Smooth muscle cell (in vitro differentiated cells): ENCODE measurements around the gene PACRG. TPM values are rescaled to one million over a fixed set of nuclear protein-coding genes. Genes with fewer than 3 reads are reported as not detected.

ENCODE experiments used
- DNase-seq: peaks from one replicate; lab custom pipeline; 2025; ENCODE audit not compliant: unreplicated experiment; lab: John Stamatoyannopoulos, UW
- H2AFZ ChIP-seq: fragments of 200-600 bp; sonication (generic); 2 replicates; pipeline ENCODE4 v1.6.0; 2016; ENCODE audit warnings: antibody characterized with exemption, low read depth, mild to moderate bottlenecking
- H3F3A ChIP-seq: fragments of 200-600 bp; sonication (generic); 2 replicates; pipeline ENCODE4 v1.6.0; 2017; ENCODE audit warnings: antibody characterized with exemption, low read depth
- H3K27ac ChIP-seq: fragments of 200-600 bp; sonication (generic); 2 replicates; pipeline ENCODE4 v1.5.1; 2016; ENCODE audit warnings: low read depth, mild to moderate bottlenecking
- H3K27me3 ChIP-seq: fragments of 200-600 bp; sonication (generic); 2 replicates; pipeline ENCODE4 v1.6.1; 2016; ENCODE audit warnings: low read depth, mild to moderate bottlenecking
- H3K36me3 ChIP-seq: fragments of 200-600 bp; sonication (generic); 2 replicates; pipeline ENCODE4 v1.5.1; 2016; ENCODE audit warnings: low read depth
- H3K4me1 ChIP-seq: fragments of 200-600 bp; sonication (generic); 2 replicates; pipeline ENCODE4 v1.5.1; 2016; ENCODE audit warnings: low read depth
- H3K4me2 ChIP-seq: fragments of 200-600 bp; sonication (generic); 2 replicates; pipeline ENCODE4 v1.6.0; 2016; ENCODE audit warnings: mild to moderate bottlenecking
- H3K4me3 ChIP-seq: fragments of 200-600 bp; sonication (generic); 2 replicates; pipeline ENCODE4 v1.5.1; 2016; ENCODE audit warnings: mild to moderate bottlenecking
- H3K79me2 ChIP-seq: fragments of 200-600 bp; sonication (generic); 2 replicates; pipeline ENCODE4 v1.6.0; 2016; ENCODE audit warnings: low read depth, mild to moderate bottlenecking
- H3K9ac ChIP-seq: fragments of 200-600 bp; sonication (generic); 2 replicates; pipeline ENCODE4 v1.6.0; 2016; ENCODE audit warnings: low read depth
- H3K9me3 ChIP-seq: fragments of 200-600 bp; sonication (generic); replicated peaks from 2 replicates; pipeline ENCODE4 v1.5.1; 2016; ENCODE audit warnings: low read depth
- H4K20me1 ChIP-seq: fragments of 200-600 bp; sonication (generic); 2 replicates; pipeline ENCODE4 v1.6.0; 2016; ENCODE audit warnings: low read depth
- WGBS: methylation state at CpG from one replicate; pipeline ENCODE4 v1.1.7; 2016; ENCODE audit warnings: low lambda C conversion rate; 5-methylcytosine and 5-hydroxymethylcytosine counted together
- polyA plus RNA-seq: library from polyadenylated mRNA; unstranded; fragments of >200 nt; fragmentation: Nextera tagmentation; extraction: Ambion mirVana; gene quantifications from 2 replicates; pipeline ENCODE4 v1.2.1, GENCODE V29; 2016
- total RNA-seq: library from RNA; depleted of rRNA; stranded (reverse); fragments of >200 nt; gene quantifications from 2 replicates; pipeline ENCODE4 v1.2.3, GENCODE V29; 2014
- TF ChIP-seq, protein P1 (sequence below): fragments of 200-600 bp; sonication (generic); IDR thresholded peaks from 2 replicates; pipeline ENCODE4 v1.5.1; 2017; ENCODE audit warnings: borderline replicate concordance, mild to moderate bottlenecking, antibody characterized with exemption; ENCODE audit not compliant: insufficient read depth, poor library complexity, severe bottlenecking

The PACRG gene
- total and polyA plus RNA-seq, 2 experiments from 2014 or later, result not detected

DNA sequence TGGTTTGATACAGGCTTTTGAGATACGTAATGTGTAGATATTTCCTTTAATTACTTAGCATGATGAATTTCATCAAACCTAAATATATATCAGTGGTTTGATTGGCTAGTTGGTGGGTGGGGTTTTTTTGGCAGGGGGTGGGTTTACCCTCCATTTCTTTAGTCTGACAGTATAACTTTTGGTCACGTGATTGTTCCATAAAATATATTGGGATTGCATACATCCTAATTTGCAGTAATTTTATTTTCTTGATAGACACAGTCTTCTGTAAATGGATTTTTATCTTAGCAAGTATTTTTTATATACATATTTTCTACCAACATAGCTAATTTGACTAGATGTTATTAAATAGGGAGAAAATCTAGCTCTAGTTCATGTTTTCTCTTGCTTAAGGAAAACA lies 509.3 kb downstream of the PACRG start:
- Histone ChIP-seq H3K4me1 (no peaks in the 10 kb centered on the region), H3K4me3 (no peak overlapping the region), H4K20me1 (no peaks in the 10 kb centered on the region), H3K9me3 (no peaks in the 10 kb centered on the region), H2AFZ (no peak overlapping the region), H3K27me3 (no peaks in the 10 kb centered on the region), H3K27ac (no peak overlapping the region), H3K36me3 (no peaks in the 10 kb centered on the region), H3K9ac (no peak overlapping the region), H3K4me2 (no peak overlapping the region), H3F3A (no peaks in the 10 kb centered on the region), H3K79me2 (no peaks in the 10 kb centered on the region)
- no peak for DNase-seq
- WGBS, result 94% methylated on average over 2 of the region's 2 CpGs
- TF ChIP-seq, protein P1, sequence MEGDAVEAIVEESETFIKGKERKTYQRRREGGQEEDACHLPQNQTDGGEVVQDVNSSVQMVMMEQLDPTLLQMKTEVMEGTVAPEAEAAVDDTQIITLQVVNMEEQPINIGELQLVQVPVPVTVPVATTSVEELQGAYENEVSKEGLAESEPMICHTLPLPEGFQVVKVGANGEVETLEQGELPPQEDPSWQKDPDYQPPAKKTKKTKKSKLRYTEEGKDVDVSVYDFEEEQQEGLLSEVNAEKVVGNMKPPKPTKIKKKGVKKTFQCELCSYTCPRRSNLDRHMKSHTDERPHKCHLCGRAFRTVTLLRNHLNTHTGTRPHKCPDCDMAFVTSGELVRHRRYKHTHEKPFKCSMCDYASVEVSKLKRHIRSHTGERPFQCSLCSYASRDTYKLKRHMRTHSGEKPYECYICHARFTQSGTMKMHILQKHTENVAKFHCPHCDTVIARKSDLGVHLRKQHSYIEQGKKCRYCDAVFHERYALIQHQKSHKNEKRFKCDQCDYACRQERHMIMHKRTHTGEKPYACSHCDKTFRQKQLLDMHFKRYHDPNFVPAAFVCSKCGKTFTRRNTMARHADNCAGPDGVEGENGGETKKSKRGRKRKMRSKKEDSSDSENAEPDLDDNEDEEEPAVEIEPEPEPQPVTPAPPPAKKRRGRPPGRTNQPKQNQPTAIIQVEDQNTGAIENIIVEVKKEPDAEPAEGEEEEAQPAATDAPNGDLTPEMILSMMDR, result no peak

DNA sequence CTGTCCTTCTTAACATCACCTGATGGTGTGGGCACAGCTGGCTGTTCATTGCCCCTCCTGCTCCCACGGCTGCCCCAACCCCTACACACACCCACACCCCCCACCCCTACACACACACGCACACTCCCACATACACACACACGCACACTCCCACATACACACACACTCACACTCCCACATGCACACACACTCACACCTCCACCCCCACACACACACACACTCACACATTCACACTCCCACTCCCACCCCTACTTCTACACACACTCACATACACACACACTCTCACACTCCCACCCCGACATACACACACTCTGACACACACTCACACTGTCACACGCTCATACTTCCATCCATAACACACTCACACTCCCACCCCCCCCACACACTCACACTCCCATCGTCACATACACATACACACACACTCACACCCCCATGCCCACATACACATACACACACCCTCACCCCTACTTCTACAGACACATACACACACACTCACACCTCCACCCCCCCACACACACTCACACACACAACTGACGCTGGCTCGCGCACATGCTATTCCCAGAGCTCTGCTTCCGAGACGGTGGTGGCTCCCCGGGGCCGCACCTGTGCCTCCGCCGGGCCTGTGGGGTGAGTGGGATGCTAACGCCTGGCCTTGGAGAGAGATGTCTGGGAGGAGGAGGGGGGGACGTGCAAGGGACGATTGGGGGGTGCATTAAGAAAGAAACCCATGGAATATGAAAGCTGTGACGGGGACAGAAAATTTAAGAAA lies 512.0 kb downstream of the PACRG start:
- Histone ChIP-seq H3K36me3 (no peaks in the 10 kb centered on the region), H3K9me3 (no peaks in the 10 kb centered on the region), H3F3A (no peaks in the 10 kb centered on the region), H3K27ac (no peak overlapping the region), H3K4me1 (no peaks in the 10 kb centered on the region), H2AFZ (no peak overlapping the region), H3K27me3 (no peaks in the 10 kb centered on the region), H3K4me2 (no peak overlapping the region), H4K20me1 (no peaks in the 10 kb centered on the region), H3K4me3 (no peak overlapping the region), H3K9ac (no peak overlapping the region), H3K79me2 (no peaks in the 10 kb centered on the region)
- TF ChIP-seq, protein P1, result no peak
- no peak for DNase-seq
- 95% methylated on average over 13 of the region's 19 CpGs for WGBS

DNA sequence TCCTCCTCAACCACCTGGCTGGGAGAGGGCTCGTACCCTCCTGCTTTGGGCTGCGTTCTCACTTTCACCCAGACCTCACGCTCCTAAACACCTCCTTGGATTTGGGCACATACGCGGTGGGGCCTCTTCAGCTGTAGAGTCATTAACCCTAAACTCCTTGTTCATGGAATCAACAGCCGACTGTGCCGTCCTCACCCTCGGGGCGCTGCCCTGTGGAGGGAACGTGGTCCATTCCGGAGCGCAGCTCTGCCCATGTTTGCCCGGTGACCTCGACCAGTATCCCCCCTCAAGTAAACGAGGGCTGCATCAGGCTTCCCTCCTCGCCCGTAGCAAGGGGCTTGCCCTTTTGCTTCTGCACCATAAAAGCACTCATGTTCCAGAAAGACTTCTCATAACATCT lies 512.8 kb downstream of the PACRG start:
- TF ChIP-seq, protein P1, result no peak
- Histone ChIP-seq H2AFZ (no peak overlapping the region), H3K36me3 (no peaks in the 10 kb centered on the region), H3K27me3 (no peaks in the 10 kb centered on the region), H3K4me2 (no peak overlapping the region), H3K9me3 (no peaks in the 10 kb centered on the region), H3K4me1 (no peaks in the 10 kb centered on the region), H3F3A (no peaks in the 10 kb centered on the region), H4K20me1 (no peaks in the 10 kb centered on the region), H3K9ac (no peak overlapping the region), H3K27ac (no peak overlapping the region), H3K4me3 (no peak overlapping the region), H3K79me2 (no peaks in the 10 kb centered on the region)
- no peak for DNase-seq
- 96% methylated on average over 17 of the region's 17 CpGs for WGBS

DNA sequence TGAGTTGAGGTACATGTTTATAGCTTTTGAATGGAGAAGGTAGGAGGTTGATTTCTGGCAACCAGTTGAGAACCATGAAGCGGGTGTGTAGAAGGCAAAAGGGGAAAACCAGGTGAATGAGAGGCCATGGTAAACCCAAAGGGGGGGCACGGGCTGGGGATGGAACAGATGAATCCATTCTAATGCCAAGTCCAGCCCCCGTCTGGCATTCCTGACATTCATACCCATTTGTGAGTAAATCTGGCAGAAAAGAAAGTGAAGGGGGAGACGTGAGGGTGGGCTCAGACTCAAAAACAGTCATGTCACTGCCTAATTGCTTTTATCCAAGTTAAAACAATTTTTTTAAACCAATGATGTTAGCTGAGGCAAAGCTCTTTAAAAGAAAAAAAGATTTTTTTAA lies 513.9 kb downstream of the PACRG start:
- Histone ChIP-seq H3K79me2 (no peaks in the 10 kb centered on the region), H3K27me3 (no peaks in the 10 kb centered on the region), H3K9me3 (no peaks in the 10 kb centered on the region), H3F3A (no peaks in the 10 kb centered on the region), H3K9ac (no peak overlapping the region), H2AFZ (no peak overlapping the region), H3K4me1 (no peaks in the 10 kb centered on the region), H3K4me2 (no peak overlapping the region), H3K36me3 (no peaks in the 10 kb centered on the region), H3K4me3 (no peak overlapping the region), H4K20me1 (no peaks in the 10 kb centered on the region), H3K27ac (no peak overlapping the region)
- DNase-seq, result no peak
- TF ChIP-seq, protein P1, result no peak
- WGBS, result 83% methylated on average over 4 of the region's 4 CpGs
